HCT116 (cell line): Measurements from ENCODE around the gene DEFB114. TPM values are rescaled to one million over a fixed set of nuclear protein-coding genes. Genes with fewer than 3 reads are reported as not detected.

Experiments used
- ATAC-seq: fragments of 200-7000 bp; cut with Tn5 transposase; 2 replicates; pipeline ENCODE4 v1.9.1; 2020; ENCODE audit warnings: mild to moderate bottlenecking, moderate library complexity
- BruUV-seq: library from RNA; stranded (reverse); fragments of 400-500 nt; replicated peaks from 2 replicates; lab custom pipeline; 2021; lab: Mats Ljungman, UMichigan
- CTCF ChIA-PET: fragments of 300-600 bp; sonication (Branson Sonifier 250); formaldehyde crosslinking; loops from one replicate; lab custom pipeline; 2021; ENCODE audit warnings: antibody characterized with exemption; lab: Charles Lee
- POLR2A ChIA-PET: fragments of 300-600, 350-600 bp; sonication (Branson Sonifier 250); formaldehyde crosslinking; loops from one replicate; lab custom pipeline; 2021; ENCODE audit warnings: antibody characterized with exemption; lab: Charles Lee
- RAD21 ChIA-PET, 2 experiments: fragments of 300-600 bp; sonication (Branson Sonifier 250); formaldehyde crosslinking; loops; one replicate each; lab custom pipeline; 2023; ENCODE audit warnings: low total read pairs in 2 of 2; ENCODE audit not compliant: uncharacterized antibody in 2 of 2, unreplicated experiment in 2 of 2, low non-redundant PET in 1 of 2; lab: Charles Lee
- DNase-seq: peaks from one replicate; pipeline ENCODE4 v3.0.0-alpha.2; 2010; ENCODE audit warnings: low read depth, low spot score
- H2AFZ ChIP-seq: fragments of 200-600 bp; shearing (Covaris generic), sonication (generic); 2 replicates; pipeline ENCODE4 v1.6.1; 2017; ENCODE audit warnings: low read depth, mixed run types, mixed read lengths, antibody characterized with exemption, low read length; ENCODE audit not compliant: poor library complexity, severe bottlenecking
- H3K27ac ChIP-seq: 2 replicates; pipeline ENCODE4 v1.5.1; 2012; ENCODE audit warnings: low read depth, low read length
- H3K27me3 ChIP-seq: fragments of 200-600 bp; sonication (generic); 2 replicates; pipeline ENCODE4 v1.6.1; 2016; ENCODE audit warnings: mixed run types, low read length, mixed read lengths; ENCODE audit not compliant: insufficient read depth
- H3K36me3 ChIP-seq, 2 experiments: fragments of 200-500 bp in 1 of 2; fragments of 200-600 bp in 1 of 2; sonication (Bioruptor generic) in 1 of 2; sonication (generic) in 1 of 2; 2 replicates each; pipeline versions ENCODE4 v1.5.1 to v1.6.1; 2014 to 2016; ENCODE audit warnings: low read length in 2 of 2, inconsistent platforms in 1 of 2, mixed read lengths in 1 of 2, mixed run types in 1 of 2; ENCODE audit not compliant: insufficient read depth in 2 of 2, control insufficient read depth in 1 of 2
- H3K4me1 ChIP-seq, 2 experiments: fragments of 200-600 bp in 1 of 2; sonication (generic) in 1 of 2; 2 replicates each; pipeline versions ENCODE4 v1.5.1 to v1.6.1; 2012 to 2017; ENCODE audit warnings: low read length in 2 of 2, inconsistent platforms in 1 of 2, mild to moderate bottlenecking in 1 of 2, mixed read lengths in 1 of 2, mixed run types in 1 of 2, moderate library complexity in 1 of 2; ENCODE audit not compliant: insufficient read depth in 2 of 2, control insufficient read depth in 1 of 2
- H3K4me2 ChIP-seq: fragments of 200-600 bp; sonication (generic); 2 replicates; pipeline ENCODE4 v1.6.1; 2017; ENCODE audit warnings: mixed run types, low read length, mixed read lengths
- H3K4me3 ChIP-seq, 2 experiments: fragments of 200-600 bp in 1 of 2; sonication (generic) in 1 of 2; replicated peaks in 1 of 2; 2 replicates each; pipeline ENCODE4 v1.5.1; 2011 to 2016; ENCODE audit warnings: low read length in 2 of 2, control low read depth in 1 of 2, low read depth in 1 of 2, mild to moderate bottlenecking in 1 of 2, mixed read lengths in 1 of 2, mixed run types in 1 of 2
- H3K79me2 ChIP-seq: fragments of 200-600 bp; sonication (generic); 2 replicates; pipeline ENCODE4 v1.6.1; 2017; ENCODE audit warnings: mild to moderate bottlenecking, mixed run types, low read length, moderate library complexity, mixed read lengths; ENCODE audit not compliant: insufficient read depth
- H3K9ac ChIP-seq: fragments of 200-600 bp; sonication (generic); 2 replicates; pipeline ENCODE4 v1.6.1; 2016; ENCODE audit warnings: low read length, mixed read lengths
- H3K9me2 ChIP-seq: fragments of 200-600 bp; sonication (generic), shearing (Covaris generic); 2 replicates; pipeline ENCODE4 v1.6.1; 2017; ENCODE audit warnings: mixed run types, mild to moderate bottlenecking, moderate library complexity; ENCODE audit not compliant: insufficient read depth
- H3K9me3 ChIP-seq, 2 experiments: fragments of 200-500 bp in 1 of 2; fragments of 200-600 bp in 1 of 2; sonication (Bioruptor generic) in 1 of 2; sonication (generic) in 1 of 2; 2 replicates each; pipeline ENCODE4 v1.6.1; 2014 to 2017; ENCODE audit warnings: low read length in 2 of 2, mixed read lengths in 2 of 2, inconsistent platforms in 1 of 2, low read depth in 1 of 2, mild to moderate bottlenecking in 1 of 2, mixed run types in 1 of 2, moderate library complexity in 1 of 2; ENCODE audit not compliant: control insufficient read depth in 1 of 2, insufficient read depth in 1 of 2
- H4K20me1 ChIP-seq: fragments of 200-600 bp; sonication (generic), shearing (Covaris generic); 2 replicates; pipeline ENCODE4 v1.6.1; 2017; ENCODE audit warnings: mixed run types, mild to moderate bottlenecking, moderate library complexity; ENCODE audit not compliant: insufficient read depth
- ATF3 ChIP-seq: IDR thresholded peaks from 2 replicates; pipeline ENCODE4 v1.6.1; 2012
- CBX3 ChIP-seq: IDR thresholded peaks from 2 replicates; pipeline ENCODE4 v1.6.1; 2012; ENCODE audit warnings: low read depth
- CEBPB ChIP-seq: IDR thresholded peaks from 2 replicates; pipeline ENCODE4 v1.6.1; 2012; ENCODE audit warnings: low read depth
- EGR1 ChIP-seq: IDR thresholded peaks from 2 replicates; pipeline ENCODE4 v1.6.1; 2012; ENCODE audit warnings: low read depth
- ELF1 ChIP-seq: IDR thresholded peaks from 2 replicates; pipeline ENCODE4 v1.6.1; 2012; ENCODE audit warnings: low read depth, borderline replicate concordance
- EZH2 ChIP-seq: fragments of 200-600 bp; sonication (generic); IDR thresholded peaks from 2 replicates; pipeline ENCODE4 v1.6.1; 2017; ENCODE audit warnings: antibody characterized with exemption, mixed run types
- EZH2phosphoT487 ChIP-seq: fragments of 200-600 bp; IDR thresholded peaks from 2 replicates; pipeline ENCODE4 v1.6.1; 2018; ENCODE audit warnings: antibody characterized with exemption, borderline replicate concordance
- MAX ChIP-seq: IDR thresholded peaks from 2 replicates; pipeline ENCODE4 v1.6.1; 2012
- SIN3A ChIP-seq: IDR thresholded peaks from 2 replicates; pipeline ENCODE4 v1.6.1; 2012; ENCODE audit warnings: low read depth
- SP1 ChIP-seq: IDR thresholded peaks from 2 replicates; pipeline ENCODE4 v1.6.1; 2012; ENCODE audit warnings: low read depth
- SRF ChIP-seq: IDR thresholded peaks from 2 replicates; pipeline ENCODE4 v1.6.1; 2012; ENCODE audit warnings: low read depth
- TCF7L2 ChIP-seq: IDR thresholded peaks from 2 replicates; pipeline ENCODE4 v1.7.0; 2011; ENCODE audit warnings: borderline replicate concordance, inconsistent platforms; ENCODE audit not compliant: insufficient read depth, insufficient read length; ENCODE audit errors: extremely low read depth
- YY1 ChIP-seq: IDR thresholded peaks from 2 replicates; pipeline ENCODE4 v1.6.1; 2011; ENCODE audit warnings: low read length, low read depth, moderate library complexity, mild to moderate bottlenecking; ENCODE audit not compliant: insufficient replicate concordance; ENCODE audit errors: extremely low read depth
- ZNF274 ChIP-seq: fragments of 200-500 bp; sonication (Bioruptor generic); IDR thresholded peaks from 2 replicates; pipeline ENCODE4 v1.6.1; 2014; ENCODE audit warnings: mild to moderate bottlenecking, low read depth, low read length, inconsistent platforms
- intact Hi-C: fragments of 100-400 bp; cut with micrococcal nuclease; formaldehyde crosslinking; loops from 2 replicates; pipeline ENCODE4 v1.10.0; 2022
- total RNA-seq: library from RNA; stranded (reverse); gene quantifications from one replicate; pipeline ENCODE4 v1.2.1, GENCODE V29; 2021; ENCODE audit not compliant: unreplicated experiment
- TF ChIP-seq, protein P1 (sequence below): IDR thresholded peaks from 2 replicates; pipeline ENCODE4 v1.6.1; 2012; ENCODE audit warnings: low read depth
- TF ChIP-seq, protein P2 (sequence below), 3 experiments: fragments of 200-600 bp in 1 of 3; sonication (generic) in 1 of 3; IDR thresholded peaks in 2 of 3; conservative IDR thresholded peaks in 1 of 3; 2 replicates each; pipeline ENCODE4 v1.5.1; 2012 to 2017; ENCODE audit warnings: low read depth in 2 of 3, low read length in 2 of 3, antibody characterized with exemption in 1 of 3, borderline replicate concordance in 1 of 3, control low read depth in 1 of 3, mild to moderate bottlenecking in 1 of 3, mixed read lengths in 1 of 3, mixed run types in 1 of 3, moderate library complexity in 1 of 3; ENCODE audit not compliant: insufficient read depth in 1 of 3
- TF ChIP-seq, protein P3 (sequence below): IDR thresholded peaks from 2 replicates; pipeline ENCODE4 v1.6.1; 2011; ENCODE audit warnings: mild to moderate bottlenecking, low read length, moderate library complexity; ENCODE audit not compliant: insufficient replicate concordance; ENCODE audit errors: extremely low read depth

Gene DEFB114
- total RNA-seq, 1 experiment from 2014 or later, result not detected

GRCh38 chr6:49923826-49924225, 40.1 kb downstream of the DEFB114 start:
- no peaks in the 10 kb centered on the region; the same call in 1 of the 2 replicates for H3K9me2 ChIP-seq
- no peak for TF ChIP-seq SIN3A
- TF ChIP-seq SRF, result no peak
- no peak for TF ChIP-seq EGR1
- TF ChIP-seq ELF1, result no peak
- TF ChIP-seq SP1, result no peak
- TF ChIP-seq YY1, result no peak
- TF ChIP-seq EZH2phosphoT487, result no peak
- TF ChIP-seq, protein P1, sequence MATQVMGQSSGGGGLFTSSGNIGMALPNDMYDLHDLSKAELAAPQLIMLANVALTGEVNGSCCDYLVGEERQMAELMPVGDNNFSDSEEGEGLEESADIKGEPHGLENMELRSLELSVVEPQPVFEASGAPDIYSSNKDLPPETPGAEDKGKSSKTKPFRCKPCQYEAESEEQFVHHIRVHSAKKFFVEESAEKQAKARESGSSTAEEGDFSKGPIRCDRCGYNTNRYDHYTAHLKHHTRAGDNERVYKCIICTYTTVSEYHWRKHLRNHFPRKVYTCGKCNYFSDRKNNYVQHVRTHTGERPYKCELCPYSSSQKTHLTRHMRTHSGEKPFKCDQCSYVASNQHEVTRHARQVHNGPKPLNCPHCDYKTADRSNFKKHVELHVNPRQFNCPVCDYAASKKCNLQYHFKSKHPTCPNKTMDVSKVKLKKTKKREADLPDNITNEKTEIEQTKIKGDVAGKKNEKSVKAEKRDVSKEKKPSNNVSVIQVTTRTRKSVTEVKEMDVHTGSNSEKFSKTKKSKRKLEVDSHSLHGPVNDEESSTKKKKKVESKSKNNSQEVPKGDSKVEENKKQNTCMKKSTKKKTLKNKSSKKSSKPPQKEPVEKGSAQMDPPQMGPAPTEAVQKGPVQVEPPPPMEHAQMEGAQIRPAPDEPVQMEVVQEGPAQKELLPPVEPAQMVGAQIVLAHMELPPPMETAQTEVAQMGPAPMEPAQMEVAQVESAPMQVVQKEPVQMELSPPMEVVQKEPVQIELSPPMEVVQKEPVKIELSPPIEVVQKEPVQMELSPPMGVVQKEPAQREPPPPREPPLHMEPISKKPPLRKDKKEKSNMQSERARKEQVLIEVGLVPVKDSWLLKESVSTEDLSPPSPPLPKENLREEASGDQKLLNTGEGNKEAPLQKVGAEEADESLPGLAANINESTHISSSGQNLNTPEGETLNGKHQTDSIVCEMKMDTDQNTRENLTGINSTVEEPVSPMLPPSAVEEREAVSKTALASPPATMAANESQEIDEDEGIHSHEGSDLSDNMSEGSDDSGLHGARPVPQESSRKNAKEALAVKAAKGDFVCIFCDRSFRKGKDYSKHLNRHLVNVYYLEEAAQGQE, result no peak
- TF ChIP-seq CEBPB, result no peak
- TF ChIP-seq ATF3, result no peak
- TF ChIP-seq CBX3, result no peak
- TF ChIP-seq, protein P2, sequence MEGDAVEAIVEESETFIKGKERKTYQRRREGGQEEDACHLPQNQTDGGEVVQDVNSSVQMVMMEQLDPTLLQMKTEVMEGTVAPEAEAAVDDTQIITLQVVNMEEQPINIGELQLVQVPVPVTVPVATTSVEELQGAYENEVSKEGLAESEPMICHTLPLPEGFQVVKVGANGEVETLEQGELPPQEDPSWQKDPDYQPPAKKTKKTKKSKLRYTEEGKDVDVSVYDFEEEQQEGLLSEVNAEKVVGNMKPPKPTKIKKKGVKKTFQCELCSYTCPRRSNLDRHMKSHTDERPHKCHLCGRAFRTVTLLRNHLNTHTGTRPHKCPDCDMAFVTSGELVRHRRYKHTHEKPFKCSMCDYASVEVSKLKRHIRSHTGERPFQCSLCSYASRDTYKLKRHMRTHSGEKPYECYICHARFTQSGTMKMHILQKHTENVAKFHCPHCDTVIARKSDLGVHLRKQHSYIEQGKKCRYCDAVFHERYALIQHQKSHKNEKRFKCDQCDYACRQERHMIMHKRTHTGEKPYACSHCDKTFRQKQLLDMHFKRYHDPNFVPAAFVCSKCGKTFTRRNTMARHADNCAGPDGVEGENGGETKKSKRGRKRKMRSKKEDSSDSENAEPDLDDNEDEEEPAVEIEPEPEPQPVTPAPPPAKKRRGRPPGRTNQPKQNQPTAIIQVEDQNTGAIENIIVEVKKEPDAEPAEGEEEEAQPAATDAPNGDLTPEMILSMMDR (IDR thresholded peaks at IDR 0.05 in 2 of 3, conservative IDR thresholded peaks at IDR 0.05 in 1 of 3; ENCODE audit: borderline replicate concordance in 1 of 3, insufficient read depth in 1 of 3, low read depth in 2 of 3, low read length in 2 of 3), result no peak
- no peak for TF ChIP-seq ZNF274
- TF ChIP-seq EZH2, result no peak
- TF ChIP-seq MAX, result no peak
- TF ChIP-seq, protein P3, sequence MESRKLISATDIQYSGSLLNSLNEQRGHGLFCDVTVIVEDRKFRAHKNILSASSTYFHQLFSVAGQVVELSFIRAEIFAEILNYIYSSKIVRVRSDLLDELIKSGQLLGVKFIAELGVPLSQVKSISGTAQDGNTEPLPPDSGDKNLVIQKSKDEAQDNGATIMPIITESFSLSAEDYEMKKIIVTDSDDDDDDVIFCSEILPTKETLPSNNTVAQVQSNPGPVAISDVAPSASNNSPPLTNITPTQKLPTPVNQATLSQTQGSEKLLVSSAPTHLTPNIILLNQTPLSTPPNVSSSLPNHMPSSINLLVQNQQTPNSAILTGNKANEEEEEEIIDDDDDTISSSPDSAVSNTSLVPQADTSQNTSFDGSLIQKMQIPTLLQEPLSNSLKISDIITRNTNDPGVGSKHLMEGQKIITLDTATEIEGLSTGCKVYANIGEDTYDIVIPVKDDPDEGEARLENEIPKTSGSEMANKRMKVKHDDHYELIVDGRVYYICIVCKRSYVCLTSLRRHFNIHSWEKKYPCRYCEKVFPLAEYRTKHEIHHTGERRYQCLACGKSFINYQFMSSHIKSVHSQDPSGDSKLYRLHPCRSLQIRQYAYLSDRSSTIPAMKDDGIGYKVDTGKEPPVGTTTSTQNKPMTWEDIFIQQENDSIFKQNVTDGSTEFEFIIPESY, result no peak
- no peak for TF ChIP-seq TCF7L2
- no peak overlapping the region for H3K4me2 ChIP-seq
- no peaks in the 10 kb centered on the region for H3K4me1 ChIP-seq
- ChIA-PET POLR2A (no interaction called here), CTCF (no interaction called here), RAD21 (no interaction called here)
- no peaks in the 10 kb centered on the region for H3K9me3 ChIP-seq
- H3K4me3 ChIP-seq, result no peak overlapping the region
- no peaks in the 10 kb centered on the region for H3K27me3 ChIP-seq
- no peak overlapping the region for H3K9ac ChIP-seq
- ATAC-seq (no peak), DNase-seq (no peak)
- H3K36me3 ChIP-seq, result no peaks in the 10 kb centered on the region
- no TSS peak for BruUV-seq
- H3K79me2 ChIP-seq, result no peaks in the 10 kb centered on the region
- intact Hi-C loops, result no loop called here
- no peak overlapping the region for H3K27ac ChIP-seq
- no peaks in the 10 kb centered on the region for H4K20me1 ChIP-seq
- H2AFZ ChIP-seq, result no peak overlapping the region
